NCI-H1694 (cell line): Measurements from ENCODE around the gene MDM4.
"Not testable (repeated sequence)": the region's sequence is repeated elsewhere in the genome, so short reads cannot be mapped to it uniquely, and the experiment has no call there.

ENCODE experiments used
- DNase-seq: peaks from one replicate; lab custom pipeline; 2025; lab: John Stamatoyannopoulos, UW

MDM4 gene

DNA sequence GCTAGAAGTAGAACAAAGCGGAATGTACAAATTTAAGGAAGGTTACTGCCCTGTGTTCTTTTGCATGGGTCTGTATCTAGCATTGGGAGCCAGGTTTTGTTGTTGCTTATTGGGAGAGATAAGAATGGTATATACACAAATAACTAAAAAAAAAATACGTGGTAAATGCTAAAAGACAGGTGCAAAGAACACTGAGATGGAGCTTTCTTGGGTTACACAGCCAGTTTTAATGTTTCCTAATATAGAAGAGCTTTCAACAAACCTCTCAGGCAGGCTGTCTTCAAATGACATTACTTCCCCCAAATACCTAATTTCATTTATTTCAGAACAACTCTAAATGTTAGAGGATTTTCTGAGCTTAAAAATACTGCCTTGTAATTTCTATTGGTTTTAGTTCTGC is 1.4 kb upstream of the MDM4 start:
- DNase-seq: no peak

DNA sequence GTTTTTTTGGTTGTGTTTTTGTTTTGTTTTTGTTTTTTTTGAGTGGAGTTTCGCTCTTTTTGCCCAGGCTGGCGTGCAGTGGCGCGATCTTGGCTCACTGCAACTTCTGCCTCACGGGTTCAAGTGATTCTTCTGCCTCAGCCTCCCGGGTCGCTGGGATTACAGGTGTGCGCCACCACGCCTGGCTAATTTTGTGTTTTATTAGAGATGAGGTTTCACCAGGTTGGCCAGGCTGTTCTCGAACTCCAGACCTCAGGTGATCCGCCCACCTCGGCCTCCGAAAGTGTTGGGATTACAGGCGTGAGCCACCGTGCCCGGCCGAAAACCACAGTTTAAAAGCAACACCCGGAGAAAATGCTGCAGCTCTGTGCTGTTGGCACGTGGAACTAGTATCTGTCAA is 1.2 kb downstream of the MDM4 start:
- DNase-seq: not testable (repeated sequence)

DNA sequence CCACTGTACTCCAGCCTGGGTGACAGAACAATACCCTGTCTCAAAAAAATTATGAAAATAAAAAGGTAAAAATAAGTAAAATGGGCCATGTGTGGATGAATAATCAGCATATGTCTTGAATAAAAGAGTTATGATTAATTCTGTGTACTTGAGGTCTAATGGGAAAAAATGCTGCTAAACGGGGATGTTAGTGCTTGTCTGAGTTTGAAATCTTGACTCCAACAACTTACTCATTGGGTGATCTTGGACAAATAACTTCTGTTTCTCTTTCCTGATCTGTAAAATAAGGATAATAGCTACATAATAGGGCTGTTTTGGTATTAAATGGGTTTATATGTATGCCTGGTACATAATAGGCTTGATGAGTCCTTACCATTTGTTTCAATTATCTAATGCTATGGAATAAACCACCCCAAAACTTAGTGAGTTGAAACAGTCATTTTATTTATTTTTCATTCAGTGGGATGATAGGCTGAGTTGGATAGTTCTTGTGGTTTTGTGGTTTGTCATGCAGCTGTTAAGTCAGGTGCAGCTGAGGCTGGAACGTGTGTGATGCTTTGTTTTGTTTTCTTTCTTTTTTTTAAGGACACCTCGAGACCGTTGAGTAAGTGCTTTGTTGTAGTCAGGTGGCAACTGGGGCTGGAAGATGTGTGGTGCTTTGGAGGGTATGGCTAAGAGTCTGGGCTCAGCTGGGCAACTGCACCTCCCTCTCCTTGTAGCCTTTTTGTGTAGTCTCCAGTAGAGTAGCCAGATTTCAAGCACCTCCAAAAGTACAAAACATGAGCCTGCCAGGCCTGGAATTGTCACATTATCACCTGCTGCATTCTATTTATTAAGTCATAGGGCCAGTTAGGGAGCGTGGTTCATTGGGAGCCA is 4.9 kb downstream of the MDM4 start:
- DNase-seq: no peak

DNA sequence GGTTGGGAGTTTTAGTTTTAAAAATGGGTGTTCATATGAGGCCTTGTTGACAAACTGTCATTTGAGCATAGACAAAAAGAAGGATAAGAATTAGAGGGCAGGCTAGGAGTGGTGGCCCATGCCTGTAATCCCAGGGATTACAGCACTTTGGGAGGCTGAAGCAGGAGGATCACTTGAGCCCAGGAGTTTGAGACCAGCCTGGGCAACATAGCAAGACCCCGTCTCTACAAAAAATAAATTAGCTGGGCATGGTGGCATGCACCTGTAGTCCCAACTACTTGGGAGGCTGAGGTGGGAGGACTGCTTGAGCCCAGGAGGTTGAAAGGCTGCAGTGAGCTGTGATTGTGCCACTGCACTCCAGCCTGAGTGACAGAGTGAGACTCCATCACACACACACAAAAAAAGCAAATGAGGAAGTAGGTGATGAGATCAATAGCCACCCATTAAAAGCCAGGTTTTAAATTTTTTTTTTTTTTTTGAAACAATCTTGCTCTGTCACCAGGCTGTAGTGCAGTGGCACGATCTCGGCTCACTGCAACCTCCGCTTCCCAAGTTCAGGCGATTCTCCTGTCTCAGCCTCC is 5.8 kb downstream of the MDM4 start:
- DNase-seq: not testable (repeated sequence)

DNA sequence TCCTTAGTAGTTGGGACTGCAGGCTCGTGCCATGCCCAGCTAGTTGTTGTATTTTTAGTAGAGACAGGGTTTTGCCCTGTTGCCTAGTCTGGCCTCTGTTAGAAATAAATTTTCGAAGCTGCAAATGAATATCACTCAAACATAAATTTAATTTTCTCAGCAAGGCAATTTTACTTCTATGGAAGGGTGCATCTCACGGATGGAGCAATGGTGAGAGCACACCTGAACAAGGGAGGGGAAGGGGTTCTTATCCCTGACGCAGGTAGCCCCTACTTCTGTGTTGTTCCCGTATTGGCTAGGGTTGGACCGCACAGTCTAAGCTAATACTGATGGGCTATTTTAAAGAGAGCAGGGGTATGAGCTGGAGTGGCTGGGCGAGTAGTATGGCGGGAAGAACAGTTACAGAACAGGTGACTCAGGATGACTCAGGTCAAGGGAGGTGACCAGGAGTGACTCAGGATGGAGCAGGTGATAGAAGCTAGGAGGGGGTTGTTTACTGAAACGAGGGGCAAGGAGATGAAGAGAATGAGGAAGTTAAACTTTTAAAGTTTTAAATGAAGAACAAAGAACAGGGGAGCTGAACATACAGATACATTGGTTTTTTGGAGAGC is 7.5 kb downstream of the MDM4 start:
- DNase-seq: no peak

DNA sequence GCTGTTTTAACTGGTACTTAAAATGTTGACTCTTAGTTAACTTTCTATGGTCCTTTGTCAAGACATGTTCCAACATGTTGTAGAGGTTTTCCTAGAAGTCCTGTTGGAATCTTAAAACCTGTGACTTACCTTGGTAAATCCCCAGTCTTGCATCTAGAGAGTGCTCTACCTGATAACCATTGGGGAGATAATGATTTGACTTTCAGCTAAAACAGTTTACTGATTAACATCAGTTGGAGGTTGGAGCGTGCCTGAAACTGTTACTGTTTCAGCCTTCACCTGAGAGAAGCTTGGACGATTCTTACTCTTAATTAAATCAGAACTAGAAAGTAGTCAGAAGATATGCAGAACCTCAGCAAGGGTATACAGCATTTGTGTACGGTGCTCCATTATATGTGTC is 8.8 kb downstream of the MDM4 start:
- DNase-seq: no peak

DNA sequence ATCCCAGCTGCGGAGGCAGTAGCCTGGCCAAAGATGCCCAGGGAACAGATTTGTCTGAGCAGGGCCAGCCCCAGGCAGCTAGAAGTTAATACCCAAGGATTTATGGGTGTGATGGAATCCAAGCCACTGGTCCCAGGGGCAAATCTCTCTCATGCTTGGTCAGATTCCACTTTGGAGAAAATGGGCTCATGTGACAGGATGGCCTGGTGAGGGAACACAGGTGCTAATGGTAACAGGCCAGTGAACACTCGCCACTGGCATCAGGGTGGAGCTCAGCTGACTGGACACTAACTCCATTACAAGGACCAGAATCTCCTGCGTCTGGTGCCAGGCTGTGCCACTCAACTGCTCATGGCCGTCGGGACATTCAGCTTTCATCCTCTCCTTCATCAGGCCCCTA is 12.0 kb downstream of the MDM4 start:
- DNase-seq: no peak

DNA sequence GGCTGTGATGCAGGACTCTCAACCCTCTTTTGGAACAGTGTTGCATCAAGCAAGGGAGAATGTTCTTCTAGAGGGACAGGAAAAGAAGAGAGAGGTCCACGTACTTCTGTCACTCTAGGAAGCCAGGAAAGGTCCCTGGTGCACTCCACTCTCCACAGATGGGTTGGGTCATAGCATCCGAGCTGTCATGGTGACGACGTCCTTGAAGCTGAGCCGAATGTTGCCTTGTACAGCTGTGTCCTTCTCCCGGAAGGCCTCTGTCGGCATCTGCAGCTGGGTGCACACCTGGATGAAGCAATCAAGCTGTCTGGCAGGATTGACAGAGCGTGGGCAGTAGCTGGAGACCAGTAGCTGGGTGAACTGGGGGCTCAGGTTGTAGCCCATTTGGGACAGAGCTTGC is 12.5 kb downstream of the MDM4 start:
- no peak for DNase-seq

DNA sequence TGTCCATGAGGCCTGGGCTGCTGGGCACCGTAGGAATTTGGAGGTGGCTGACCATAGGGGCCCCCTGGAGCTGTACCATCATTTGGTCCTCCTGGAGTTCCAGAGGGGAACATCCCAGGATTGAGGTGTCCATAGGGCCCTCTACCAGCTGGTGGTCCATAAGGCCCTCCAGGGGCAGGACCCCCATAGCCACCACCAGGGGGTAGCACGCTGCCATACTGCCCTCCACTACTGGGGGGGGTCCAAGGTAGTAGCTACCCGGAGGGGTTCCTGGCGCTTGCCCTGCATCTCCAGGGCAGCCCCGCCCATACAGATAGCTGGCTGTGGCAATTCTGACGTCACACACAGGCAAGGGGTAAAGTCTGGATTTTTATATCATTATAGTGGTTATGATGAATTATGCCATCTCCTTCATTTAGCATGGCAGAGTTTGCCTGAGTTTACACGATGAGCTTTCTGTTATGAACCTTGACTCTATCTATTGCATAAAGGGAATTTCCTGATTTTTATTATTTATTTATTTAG is 13.2 kb downstream of the MDM4 start:
- DNase-seq: no peak

DNA sequence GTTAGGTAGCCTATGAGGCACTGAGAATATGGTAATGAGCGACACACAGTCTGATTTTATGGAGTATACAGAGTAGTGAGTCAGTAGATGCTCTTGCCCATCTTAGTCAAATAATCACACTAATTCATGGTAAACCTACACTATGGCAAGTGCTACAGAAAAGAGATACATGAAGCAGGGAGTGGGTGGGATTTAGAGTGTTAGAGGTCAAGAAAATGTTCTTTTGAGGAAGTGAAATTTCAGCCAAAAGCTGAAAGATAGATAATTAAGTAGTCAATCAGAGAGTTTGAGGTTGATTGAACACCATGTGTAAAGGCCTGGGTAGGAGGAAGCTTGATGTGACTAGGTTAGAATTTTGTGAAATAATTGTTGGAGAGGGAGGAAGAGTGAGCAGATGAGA is 14.7 kb downstream of the MDM4 start:
- DNase-seq: no peak

DNA sequence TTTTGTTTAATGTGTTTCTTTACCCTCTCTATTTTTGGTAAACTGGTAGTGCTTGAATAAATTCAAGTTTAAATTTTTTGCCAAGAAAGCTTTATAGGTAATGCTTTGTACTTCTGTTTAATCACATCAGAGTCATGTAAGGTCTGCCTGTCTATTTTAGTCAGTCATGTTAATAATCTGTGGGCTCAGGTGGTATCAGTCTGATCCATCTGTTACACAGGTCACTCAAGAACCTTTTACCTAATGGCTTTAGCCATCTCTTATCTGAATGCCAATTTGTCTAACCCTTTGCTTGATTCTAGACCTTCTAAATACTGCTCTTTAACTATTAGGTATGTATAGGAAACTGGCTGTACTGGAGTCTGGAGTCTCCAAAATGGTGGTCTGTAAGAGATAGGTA is 16.6 kb downstream of the MDM4 start:
- no peak for DNase-seq

DNA sequence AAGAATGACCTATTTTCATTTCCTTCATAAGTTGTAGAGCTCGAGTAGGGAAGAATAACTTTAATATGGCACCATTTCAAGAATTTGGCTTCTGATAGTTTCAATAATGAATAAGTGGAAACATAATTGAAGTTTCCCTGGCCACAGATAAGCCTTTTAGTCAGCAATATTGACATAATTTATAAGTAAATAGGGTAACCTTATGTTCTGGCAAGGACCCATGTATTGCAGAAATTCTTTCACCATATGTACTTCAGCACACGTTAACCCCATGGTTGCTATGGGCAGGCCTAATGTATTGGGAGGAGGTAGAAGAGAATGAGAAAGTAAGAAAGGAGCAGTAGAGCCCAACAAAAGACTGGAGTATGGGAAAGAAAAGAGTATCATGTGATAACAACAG is 25.4 kb downstream of the MDM4 start:
- no peak for DNase-seq

DNA sequence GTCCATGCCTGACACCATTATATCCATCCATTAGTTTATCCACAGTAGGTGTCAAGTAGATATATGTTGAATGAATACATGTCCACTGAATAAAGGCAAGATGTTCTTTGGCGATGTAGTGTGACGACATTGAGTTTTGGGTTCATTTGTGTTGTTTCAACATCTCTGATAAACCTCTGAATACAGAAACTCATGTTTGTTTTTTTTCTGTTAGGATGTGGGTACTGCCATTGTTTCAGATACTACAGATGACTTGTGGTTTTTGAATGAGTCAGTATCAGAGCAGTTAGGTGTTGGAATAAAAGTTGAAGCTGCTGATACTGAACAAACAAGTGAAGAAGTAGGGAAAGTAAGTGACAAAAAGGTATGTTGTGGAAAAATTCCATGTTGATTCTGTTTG is 28.1 kb downstream of the MDM4 start:
- DNase-seq: no peak

DNA sequence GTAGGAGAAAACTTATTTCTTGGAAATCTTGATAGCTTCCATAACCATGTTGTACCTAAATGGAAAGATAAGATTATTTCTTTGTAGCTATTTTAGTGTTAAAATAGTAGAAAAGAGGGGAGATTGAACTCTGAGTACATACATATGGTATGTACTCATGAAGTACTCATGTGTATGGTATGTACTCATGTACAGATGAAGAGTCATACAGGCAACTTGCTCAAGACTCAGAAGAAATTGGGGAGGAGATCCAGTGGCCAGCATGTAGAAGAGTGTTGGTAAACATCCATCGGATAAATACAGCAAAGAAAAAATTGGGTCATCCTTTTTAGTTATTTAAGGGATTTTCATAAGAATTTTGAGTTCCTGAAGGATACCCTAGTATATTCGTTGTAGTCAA is 29.0 kb downstream of the MDM4 start:
- DNase-seq: no peak

DNA sequence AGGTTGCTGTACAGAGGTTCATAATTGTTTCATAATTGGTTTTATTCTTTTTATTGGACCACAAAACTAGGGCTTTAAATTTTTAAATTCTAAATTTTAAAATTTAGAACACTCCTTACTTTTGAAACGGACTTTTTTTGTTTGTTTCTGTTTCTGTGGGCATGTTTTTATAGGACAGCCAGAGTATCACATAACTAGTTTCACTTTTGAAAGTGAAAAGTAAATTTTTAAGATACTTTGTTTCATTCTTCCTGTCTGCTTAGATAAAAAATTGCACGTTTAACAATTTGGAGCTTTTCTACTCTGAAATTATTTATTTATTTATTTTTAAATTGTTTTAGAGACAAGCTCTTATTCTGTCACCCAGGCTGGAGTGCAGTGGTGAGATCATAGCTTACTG is 29.7 kb downstream of the MDM4 start:
- no peak for DNase-seq

DNA sequence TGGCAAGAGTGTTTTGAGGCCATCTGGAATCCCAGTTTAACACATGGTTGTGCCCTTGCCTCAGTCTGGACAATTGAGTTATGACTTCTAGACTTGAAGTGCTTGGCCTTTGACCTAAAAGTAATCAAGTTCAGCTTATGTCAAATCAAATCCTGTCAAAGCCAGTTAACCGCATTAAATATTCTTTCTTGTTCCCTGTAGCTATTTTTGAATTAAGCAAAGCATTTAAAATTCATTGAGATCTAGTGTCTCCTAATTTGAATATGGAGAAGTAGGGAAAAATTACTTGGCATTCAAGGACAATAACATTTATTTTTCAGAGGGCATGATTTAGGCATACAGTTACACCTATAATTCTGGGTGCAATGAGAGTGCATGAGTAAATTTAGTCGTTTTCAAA is 32.1 kb downstream of the MDM4 start:
- DNase-seq: no peak

DNA sequence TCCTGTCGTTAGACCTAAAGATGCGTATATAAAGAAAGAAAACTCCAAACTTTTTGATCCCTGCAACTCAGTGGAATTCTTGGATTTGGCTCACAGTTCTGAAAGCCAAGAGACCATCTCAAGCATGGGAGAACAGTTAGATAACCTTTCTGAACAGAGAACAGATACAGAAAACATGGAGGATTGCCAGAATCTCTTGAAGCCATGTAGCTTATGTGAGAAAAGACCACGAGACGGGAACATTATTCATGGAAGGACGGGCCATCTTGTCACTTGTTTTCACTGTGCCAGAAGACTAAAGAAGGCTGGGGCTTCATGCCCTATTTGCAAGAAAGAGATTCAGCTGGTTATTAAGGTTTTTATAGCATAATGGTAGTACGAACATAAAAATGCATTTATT is 33.1 kb downstream of the MDM4 start:
- DNase-seq: no peak

DNA sequence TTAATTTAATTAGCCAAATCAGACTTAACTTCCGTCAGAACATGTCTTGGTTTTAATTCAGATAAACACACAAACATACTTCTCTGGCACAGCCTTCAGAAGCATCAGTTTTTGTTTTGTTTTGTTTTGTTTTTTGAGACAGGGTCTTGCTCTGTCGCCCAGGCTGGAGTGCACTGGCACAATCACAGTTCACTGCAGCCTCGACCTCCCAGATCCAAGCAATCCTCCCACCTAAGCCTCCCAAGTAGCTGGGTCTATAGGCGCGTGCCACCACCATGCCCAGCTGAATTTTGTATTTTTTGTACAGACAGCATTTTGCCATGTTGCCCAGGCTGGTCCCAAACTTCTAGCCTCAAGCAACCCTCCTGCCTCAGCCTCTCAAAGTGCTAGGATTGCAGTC is 34.7 kb downstream of the MDM4 start:
- DNase-seq: no peak

DNA sequence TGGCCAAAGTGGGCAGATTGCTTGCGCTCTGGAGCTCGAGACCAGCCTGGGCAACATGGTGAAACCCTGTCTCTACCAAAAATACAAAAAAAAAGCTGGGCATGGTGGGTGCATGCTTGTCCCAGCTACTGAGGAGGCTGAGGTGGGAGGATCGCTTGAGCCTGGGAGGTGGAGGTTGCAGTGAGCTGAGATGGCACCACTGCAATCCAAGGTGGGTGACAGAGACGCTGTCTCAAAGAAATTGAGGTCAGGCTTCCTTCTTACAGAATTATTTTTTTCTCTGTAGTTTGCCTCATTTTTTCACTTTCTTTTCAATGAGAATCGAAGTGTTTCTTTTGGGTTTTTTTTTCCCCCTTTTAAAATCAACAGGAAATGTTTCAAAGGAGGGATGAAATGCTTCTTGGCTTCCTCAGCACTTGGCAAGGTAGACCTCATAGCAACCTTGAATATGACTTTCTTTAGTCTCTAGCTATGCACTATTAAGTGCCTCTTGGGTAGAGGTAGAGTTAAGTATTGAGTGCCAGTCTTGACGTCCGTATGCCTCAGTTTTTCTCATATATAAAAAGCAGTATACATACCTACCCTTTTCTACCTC is 40.3 kb downstream of the MDM4 start:
- DNase-seq: no peak

DNA sequence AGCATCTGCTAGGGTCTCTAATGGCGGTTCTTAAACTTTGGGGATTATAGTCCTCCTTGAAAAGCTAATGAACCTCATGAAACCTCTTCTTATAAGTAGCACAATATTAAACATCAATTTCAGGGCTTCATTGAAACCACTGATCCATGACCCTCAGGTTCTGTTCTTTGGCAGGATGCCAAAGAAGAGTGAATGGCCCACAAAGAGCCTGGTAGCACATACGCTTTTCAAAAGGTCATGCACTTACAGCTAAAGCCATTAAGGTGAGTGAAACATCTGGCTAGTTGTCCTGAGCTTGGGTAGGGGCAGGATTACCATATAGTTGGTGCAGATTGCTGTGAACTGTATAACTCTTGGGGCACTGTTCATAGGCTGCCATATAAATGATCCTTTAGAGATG is 42.3 kb downstream of the MDM4 start:
- DNase-seq: no peak

DNA sequence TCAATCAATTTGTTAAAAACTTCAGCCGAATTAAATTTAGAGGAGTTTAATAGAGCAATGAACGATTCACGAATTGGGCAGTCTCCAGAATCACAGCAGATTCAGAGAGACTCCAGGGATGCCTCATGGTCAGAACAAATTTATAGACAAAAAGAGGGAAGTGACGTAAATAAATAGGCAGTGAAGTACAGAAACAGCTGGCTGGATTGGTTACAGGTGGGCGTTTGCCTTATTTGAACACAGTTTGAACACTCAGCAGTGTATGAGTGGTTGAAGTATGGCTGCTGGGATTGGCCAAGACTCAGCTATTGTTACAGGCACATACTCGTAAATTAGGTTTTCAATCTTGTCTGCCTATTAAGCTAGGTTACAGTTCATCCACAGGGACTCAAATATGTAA is 43.8 kb downstream of the MDM4 start:
- not testable (repeated sequence) for DNase-seq

DNA sequence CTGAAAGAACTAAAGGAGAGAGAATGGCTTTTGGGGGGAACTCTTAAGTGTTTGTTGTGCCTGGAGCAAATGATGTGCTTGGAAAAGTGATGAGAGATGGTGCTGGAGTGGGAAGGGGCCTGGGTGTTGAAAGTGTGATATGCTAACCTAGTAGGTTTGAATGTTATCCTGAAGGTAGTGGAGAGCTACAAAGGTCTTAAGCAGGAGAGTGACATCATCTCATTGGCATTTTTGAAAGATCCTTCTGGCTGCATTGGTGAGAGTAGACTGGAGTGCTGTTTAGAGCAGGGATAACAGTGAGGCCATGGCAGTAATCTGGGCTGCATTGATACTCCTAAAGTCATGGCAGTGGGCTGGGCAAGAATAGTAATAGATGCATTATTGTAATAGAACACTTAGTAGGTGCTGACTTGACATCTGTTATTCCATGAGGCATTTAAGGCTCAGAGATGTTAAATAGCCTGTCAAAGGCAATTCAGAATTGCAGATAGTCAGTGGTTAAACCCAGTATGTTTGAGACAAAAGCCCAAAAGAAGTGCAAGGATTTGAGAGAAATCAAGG is 44.5 kb downstream of the MDM4 start:
- DNase-seq: no peak
